ENCODE measurements around the gene MT1E. TPM values are rescaled to one million over a fixed set of nuclear protein-coding genes. Genes with fewer than 3 reads are reported as not detected.
"Not testable (repeated sequence)": the region's sequence is repeated elsewhere in the genome, so short reads cannot be mapped to it uniquely, and the experiment has no call there.

The MT1E gene
- total RNA-seq, 1 experiment from 2014 or later, result not detected

- in situ Hi-C loops (cut with HindIII; ENCODE audit: low sequenced_read_pairs), result no loop called here
Measured at GRCh38 chr16:56664506-56664905, 38.9 kb downstream of the MT1E start.

GRCh38 chr16:56665286-56666261 lies 40.0 kb downstream of the MT1E start:
- DNase-seq (ENCODE audit: low spot score); in situ Hi-C loops (cut with HindIII; ENCODE audit: low sequenced_read_pairs): not testable (repeated sequence)

More at GRCh38 chr16:56664506-56664905, 38.9 kb downstream of the MT1E start:
- no peak for DNase-seq (ENCODE audit: low spot score)

- DNase-seq (ENCODE audit: low spot score), result no peak
Measured at GRCh38 chr16:56667581-56668571, 42.3 kb downstream of the MT1E start, which contains the start of gene MT1G. Gene MT1G (minus strand): TSS chr16:56668065. CDS start chr16:56667993, 72 bp downstream.

GRCh38 chr16:56669005-56669839 lies 43.6 kb downstream of the MT1E start, which contains the start of gene MT1H:
Gene MT1H (plus strand): TSS chr16:56669814. CDS start chr16:56669885, 71 bp downstream.
- DNase-seq (ENCODE audit: low spot score), result no peak
- in situ Hi-C loops (cut with HindIII; ENCODE audit: low sequenced_read_pairs), result no loop called here

More at GRCh38 chr16:56667581-56668571, 42.3 kb downstream of the MT1E start, which contains the start of gene MT1G:
- in situ Hi-C loops (cut with HindIII; ENCODE audit: low sequenced_read_pairs), result no loop called here

GRCh38 chr16:56669840-56670619 lies 44.4 kb downstream of the MT1E start:
- in situ Hi-C loops (cut with HindIII; ENCODE audit: low sequenced_read_pairs), result no loop called here
- DNase-seq (ENCODE audit: low spot score), result no peak

GRCh38 chr16:56670620-56670934 lies 45.0 kb downstream of the MT1E start:
- DNase-seq (ENCODE audit: low spot score), result no peak
- in situ Hi-C loops (cut with HindIII; ENCODE audit: low sequenced_read_pairs), result no loop called here

GRCh38 chr16:56671691-56672090 lies 46.1 kb downstream of the MT1E start:
- in situ Hi-C loops (cut with HindIII; ENCODE audit: low sequenced_read_pairs); DNase-seq (ENCODE audit: low spot score): not testable (repeated sequence)

- in situ Hi-C loops (cut with HindIII; ENCODE audit: low sequenced_read_pairs); DNase-seq (ENCODE audit: low spot score): not testable (repeated sequence)
Measured at GRCh38 chr16:56672171-56672570, 46.6 kb downstream of the MT1E start.

GRCh38 chr16:56672761-56673536 lies 47.4 kb downstream of the MT1E start:
- DNase-seq (ENCODE audit: low spot score), result no peak
- in situ Hi-C loops (cut with HindIII; ENCODE audit: low sequenced_read_pairs), result no loop called here

- peak; percentile 65 for DNase-seq (ENCODE audit: low spot score)
- in situ Hi-C loops (cut with HindIII; ENCODE audit: low sequenced_read_pairs), result no loop called here
Measured at GRCh38 chr16:56673921-56674320, 48.3 kb downstream of the MT1E start.

- in situ Hi-C loops (cut with HindIII; ENCODE audit: low sequenced_read_pairs); DNase-seq (ENCODE audit: low spot score): not testable (repeated sequence)
Measured at GRCh38 chr16:56674570-56674969, 49.0 kb downstream of the MT1E start.

GRCh38 chr16:56675685-56676210 lies 50.2 kb downstream of the MT1E start:
- in situ Hi-C loops (cut with HindIII; ENCODE audit: low sequenced_read_pairs), result no loop called here
- no peak for DNase-seq (ENCODE audit: low spot score)

Other genes starting within 250 kb of the MT1E start
- 77.0 and 94.4 TPM in 2 replicates for gene AMFR, start 200.2 kb upstream of the MT1E start, total RNA-seq (2014; rRNA removed; shearing (Covaris generic))
- gene NUDT21, start 174.4 kb upstream of the MT1E start, total RNA-seq (2014; rRNA removed; shearing (Covaris generic)), result 106 and 165 TPM in 2 replicates
- 69.8 and 82.3 TPM in 2 replicates for gene OGFOD1, start 174.2 kb upstream of the MT1E start, total RNA-seq (2014; rRNA removed; shearing (Covaris generic))
- 72.5 and 83.8 TPM in 2 replicates for gene BBS2, start 105.8 kb upstream of the MT1E start, total RNA-seq (2014; rRNA removed; shearing (Covaris generic))
- not detected in 2 replicates for gene MT4, start 60.7 kb upstream of the MT1E start, total RNA-seq (2014; rRNA removed; shearing (Covaris generic))
- gene MT3, start 36.3 kb upstream of the MT1E start, total RNA-seq (2014; rRNA removed; shearing (Covaris generic)), result not detected in 2 replicates
- gene MT2A, start 17.2 kb upstream of the MT1E start, total RNA-seq (2014; rRNA removed; shearing (Covaris generic)), result 0.43 TPM in 1 of 2 replicates, not detected in the other
- not detected in 2 replicates for gene MT1M, start 6.9 kb downstream of the MT1E start, total RNA-seq (2014; rRNA removed; shearing (Covaris generic))
- gene MT1A, start 12.9 kb downstream of the MT1E start, total RNA-seq (2014; rRNA removed; shearing (Covaris generic)), result not detected in 2 replicates
- not detected in 2 replicates for gene MT1B, start 26.1 kb downstream of the MT1E start, total RNA-seq (2014; rRNA removed; shearing (Covaris generic))
- not detected in 2 replicates for gene MT1F, start 32.2 kb downstream of the MT1E start, total RNA-seq (2014; rRNA removed; shearing (Covaris generic))
- not detected in 2 replicates for gene MT1G, start 42.3 kb downstream of the MT1E start, total RNA-seq (2014; rRNA removed; shearing (Covaris generic))
- gene MT1H, start 44.0 kb downstream of the MT1E start, total RNA-seq (2014; rRNA removed; shearing (Covaris generic)), result not detected in 2 replicates
- gene MT1X, start 56.7 kb downstream of the MT1E start, total RNA-seq (2014; rRNA removed; shearing (Covaris generic)), result 0.80 TPM in 1 of 2 replicates, not detected in the other
- gene NUP93, start 104.3 kb downstream of the MT1E start, total RNA-seq (2014; rRNA removed; shearing (Covaris generic)), result 112 and 136 TPM in 2 replicates
- 0.25 TPM in 1 of 2 replicates, not detected in the other for gene SLC12A3, start 239.4 kb downstream of the MT1E start, total RNA-seq (2014; rRNA removed; shearing (Covaris generic))

Measured in G401 (cell line).